Pancreas (tissue), 10 donors: ENCODE measurements around the gene CSRNP2. TPM values are rescaled to one million over a fixed set of nuclear protein-coding genes. Genes with fewer than 3 reads are reported as not detected.
A peak's percentile ranks its signal among the peaks of the same experiment; 100 is the strongest.

Experiments
- ATAC-seq, 4 donors: fragments of 200-7000 bp; cut with Tn5 transposase; one replicate each; pipeline versions ENCODE4 v1.8.0 to v1.9.1; 2020; ENCODE audit warnings: mild to moderate bottlenecking in 4 of 4, moderate library complexity in 4 of 4
- DNase-seq, 6 donors: peaks; one replicate each; pipeline ENCODE4 v3.0.0-alpha.2; 2020
- FAIRE-seq: peaks from 2 replicates; lab custom pipeline; 2012; peaks lifted over from hg19 to GRCh38; lab: Jason Lieb, UNC
- H3K27ac ChIP-seq, 4 donors: fragments of 200-600 bp; sonication (generic); 1 replicate in 3 of 4; 2 replicates in 1 of 4; pipeline versions ENCODE4 v1.5.0 to v1.8.0; 2020
- H3K27me3 ChIP-seq, 4 donors: fragments of 200-600 bp; one replicate each; pipeline ENCODE4 v1.8.0; 2021
- H3K36me3 ChIP-seq, 3 donors: fragments of 200-600 bp; sonication (generic) in 1 of 3; one replicate each; pipeline versions ENCODE4 v1.5.0 to v1.8.0; 2020 to 2021
- H3K4me1 ChIP-seq, 3 donors: fragments of 200-600 bp; one replicate each; pipeline ENCODE4 v1.8.0; 2021
- H3K4me3 ChIP-seq, 4 donors: fragments of 200-600 bp; sonication (generic) in 2 of 4; one replicate each; pipeline versions ENCODE4 v1.5.0 to v1.8.0; 2020 to 2021
- H3K9me3 ChIP-seq, 4 donors: fragments of 200-600 bp; one replicate each; pipeline ENCODE4 v1.8.0; 2021
- CTCF ChIP-seq, 4 donors: fragments of 200-600 bp; sonication (generic) in 3 of 4; IDR thresholded peaks; one replicate each; pipeline versions ENCODE4 v1.5.0 to v1.8.0; 2021; ENCODE audit warnings: antibody characterized with exemption in 4 of 4
- WGBS, 2 donors: extraction: QIAGEN DNeasy Blood & Tissue Kit; methylation state at CpG; one replicate each; pipeline ENCODE4 v1.1.7; 2013; 5-methylcytosine and 5-hydroxymethylcytosine counted together
- intact Hi-C, 3 donors: fragments of 100-400 bp; cut with DNase I; formaldehyde crosslinking; loops; one replicate each; pipeline versions ENCODE4 v1.11.1 to v1.14.2; 2022
- polyA plus RNA-seq, 2 donors: library from polyadenylated mRNA; stranded (reverse); fragments of 200-250 nt; gene quantifications; one replicate each; pipeline ENCODE4 v1.2.3, GENCODE V29; 2013
- total RNA-seq, 6 donors: library from RNA; stranded (reverse); fragmentation: NEBNext Ultra II Directional in 4 of 6; extraction: Animal tissue kit (Norgen Biotek cat#: 25700) in 4 of 6; gene quantifications; one replicate each; pipeline versions ENCODE4 v1.2.1 to v1.2.4, GENCODE V29; 2021 to 2023
- donor health status: healthy with polysubstance abuse.
- donor health status: DM: no; HTN: no; CAD: no; lungs with moderate emphysema.
- donor health status: DM: no; HTN: no; CAD: no.
- donor health status: control.
- donor health status: control.
- donor health status: Bipolar disorder and iron deficiency.
- donor health status: DM: yes; HTN: yes; CAD: no.
- donor health status: DM: no; HTN: no; CAD: no.
- donor health status: DM: no; HTN: no; CAD: no.
- donor health status: DM: yes; HTN: yes; CAD: no.

The CSRNP2 gene
- total RNA-seq (10 to 100 TPM in 5 of 6 donors, 1 to 10 TPM in 1; 8.2 to 15.1 (median 10.9) TPM), polyA plus RNA-seq (10 to 100 TPM in 1 of 2 donors, 1 to 10 TPM in 1; 9.2 to 10.4 TPM)

GRCh38 chr12:51083126-51083833 lies at the start of gene CSRNP2:
Gene CSRNP2, minus strand, starts transcription at chr12:51083596. Its CDS starts 7,035 bp downstream, at chr12:51076561.
- intact Hi-C loops, result no loop called here
- Histone ChIP-seq H3K4me3 (peak within 1 kb of the TSS; percentile 83 to 92 (median 84)), H3K27me3 (no peaks in the 10 kb centered on the region), H3K36me3 (no peaks in the 10 kb centered on the region), H3K27ac (peak within 1 kb of the TSS; percentile 77 to 85 (median 81)), H3K9me3 (no peaks in the 10 kb centered on the region), H3K4me1 (no peaks in the 10 kb centered on the region)
- TF ChIP-seq CTCF (IDR thresholded peaks at IDR 0.05), result no peak
- FAIRE-seq, result peak; percentile 13
- peak; percentile 95 to 99 (median 96) for DNase-seq
- 0% methylated on average over 62 to 74 of the region's 74 CpGs for WGBS, 2 donors
- peak; percentile 99 to 100 (median 100) for ATAC-seq

GRCh38 chr12:51132693-51133092 lies 49.3 kb upstream of the CSRNP2 start:
- 89 to 93% methylated on average over 5 of the region's 5 CpGs for WGBS, 2 donors
- H3K27me3 ChIP-seq, result no peaks in the 10 kb centered on the region
- DNase-seq (no peak), ATAC-seq (no peak), FAIRE-seq (no peak)
- no peaks in the 10 kb centered on the region for H3K4me1 ChIP-seq
- no peaks in the 10 kb centered on the region for H3K36me3 ChIP-seq
- H3K27ac ChIP-seq, result no peak overlapping the region
- no peak overlapping the region for H3K4me3 ChIP-seq
- intact Hi-C loops, result no loop called here
- TF ChIP-seq CTCF (IDR thresholded peaks at IDR 0.05), result no peak
- H3K9me3 ChIP-seq, result no peaks in the 10 kb centered on the region

- no peak for DNase-seq
- TF ChIP-seq CTCF (IDR thresholded peaks at IDR 0.05), result no peak
- 88 to 94% methylated on average over 5 of the region's 5 CpGs for WGBS, 2 donors
Measured at GRCh38 chr12:51131745-51132521, 48.5 kb upstream of the CSRNP2 start.

GRCh38 chr12:51128919-51129318 lies 45.5 kb upstream of the CSRNP2 start:
- no peak for FAIRE-seq
- Histone ChIP-seq H3K4me1 (no peaks in the 10 kb centered on the region), H3K36me3 (no peaks in the 10 kb centered on the region), H3K27me3 (no peaks in the 10 kb centered on the region), H3K27ac (no peak overlapping the region), H3K4me3 (no peak overlapping the region), H3K9me3 (no peaks in the 10 kb centered on the region)
- no peak for ATAC-seq
- 91 to 95% methylated on average over 3 of the region's 3 CpGs for WGBS, 2 donors
- DNase-seq, result no peak
- intact Hi-C loops, result no loop called here
- no peak for TF ChIP-seq CTCF (IDR thresholded peaks at IDR 0.05)

More at GRCh38 chr12:51131745-51132521, 48.5 kb upstream of the CSRNP2 start:
- FAIRE-seq (no peak), ATAC-seq (no peak)
- intact Hi-C loops, result no loop called here
- Histone ChIP-seq H3K4me1 (no peaks in the 10 kb centered on the region), H3K27me3 (no peaks in the 10 kb centered on the region), H3K27ac (no peak overlapping the region), H3K36me3 (no peaks in the 10 kb centered on the region), H3K4me3 (no peak overlapping the region), H3K9me3 (no peaks in the 10 kb centered on the region)
